Glutamatergic neuron (in vitro differentiated cells): ENCODE results near the gene ASIC2. TPM values are rescaled to one million over a fixed set of nuclear protein-coding genes. Genes with fewer than 3 reads are reported as not detected.

Experiments used
- DNase-seq: peaks from one replicate; pipeline ENCODE4 v3.0.0; 2022
- H3K27ac Mint-ChIP-seq: one replicate; pipeline ENCODE4 v1.8.0; 2020; ENCODE audit warnings: mild to moderate bottlenecking, mixed read lengths, inconsistent platforms; ENCODE audit not compliant: unreplicated experiment
- H3K27me3 Mint-ChIP-seq: one replicate; pipeline ENCODE4 v1.8.0; 2020; ENCODE audit warnings: mild to moderate bottlenecking, moderate library complexity, mixed read lengths, inconsistent platforms; ENCODE audit not compliant: unreplicated experiment
- H3K36me3 Mint-ChIP-seq: one replicate; pipeline ENCODE4 v1.8.0; 2020; ENCODE audit warnings: mild to moderate bottlenecking, mixed read lengths, inconsistent platforms; ENCODE audit not compliant: unreplicated experiment
- H3K4me1 Mint-ChIP-seq: one replicate; pipeline ENCODE4 v1.8.0; 2020; ENCODE audit warnings: mild to moderate bottlenecking, low read depth, mixed read lengths, inconsistent platforms; ENCODE audit not compliant: unreplicated experiment
- H3K4me3 Mint-ChIP-seq: one replicate; pipeline ENCODE4 v1.8.0; 2020; ENCODE audit warnings: mild to moderate bottlenecking, mixed read lengths, inconsistent platforms; ENCODE audit not compliant: unreplicated experiment
- H3K9me3 Mint-ChIP-seq: one replicate; pipeline ENCODE4 v1.8.0; 2020; ENCODE audit warnings: mild to moderate bottlenecking, moderate library complexity, mixed read lengths, inconsistent platforms; ENCODE audit not compliant: unreplicated experiment
- CTCF ChIP-seq: fragments of 200-600 bp; sonication (generic); IDR thresholded peaks from one replicate; pipeline ENCODE4 v1.5.0; 2021; ENCODE audit not compliant: partially characterized antibody, unreplicated experiment
- total RNA-seq: library from RNA; stranded (reverse); fragmentation: NEBNext Ultra II Directional; extraction: Animal tissue kit (Norgen Biotek cat#: 25700); gene quantifications from one replicate; pipeline ENCODE4 v1.2.1, GENCODE V29; 2021; ENCODE audit not compliant: unreplicated experiment

ASIC2 gene
- total RNA-seq, 1 donor from 2014 or later, result 0.74 TPM

DNA sequence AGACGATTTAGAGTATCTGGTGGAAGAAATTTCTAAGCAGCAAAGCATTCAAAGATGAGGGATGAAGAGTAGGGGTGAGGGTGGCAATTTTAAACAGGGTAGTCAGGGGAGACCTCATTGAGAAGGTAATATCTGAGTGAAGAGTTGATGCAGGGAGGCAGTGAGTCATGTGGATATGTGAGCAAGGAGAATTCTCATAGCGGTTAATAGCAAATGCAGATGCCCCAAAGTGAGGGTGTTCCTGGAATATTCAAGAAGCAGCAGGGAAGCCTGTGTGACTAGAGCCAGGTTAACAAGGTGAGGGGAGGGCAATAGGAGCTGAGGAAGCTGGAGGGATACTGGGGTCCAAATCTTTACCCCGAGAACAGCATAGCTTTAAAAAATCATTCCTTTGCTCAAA, 187.2 kb downstream of the ASIC2 start:
- Mint-ChIP-seq H3K27me3 (no peaks in the 10 kb centered on the region), H3K27ac (no peak overlapping the region), H3K36me3 (peaks cover 10% of the 10 kb centered on the region), H3K4me1 (no peaks in the 10 kb centered on the region), H3K9me3 (peaks cover 4% of the 10 kb centered on the region), H3K4me3 (no peak overlapping the region)
- DNase-seq, result no peak
- no peak for TF ChIP-seq CTCF

- Mint-ChIP-seq H3K4me3 (no peak overlapping the region), H3K36me3 (peaks cover 4% of the 10 kb centered on the region), H3K27ac (no peak overlapping the region), H3K9me3 (peaks cover 2% of the 10 kb centered on the region), H3K27me3 (no peaks in the 10 kb centered on the region), H3K4me1 (no peaks in the 10 kb centered on the region)
- no peak for DNase-seq
- no peak for TF ChIP-seq CTCF
These were observed 193.2 kb downstream of the ASIC2 start for GRCh38 chr17:33099906-33100305.

DNA sequence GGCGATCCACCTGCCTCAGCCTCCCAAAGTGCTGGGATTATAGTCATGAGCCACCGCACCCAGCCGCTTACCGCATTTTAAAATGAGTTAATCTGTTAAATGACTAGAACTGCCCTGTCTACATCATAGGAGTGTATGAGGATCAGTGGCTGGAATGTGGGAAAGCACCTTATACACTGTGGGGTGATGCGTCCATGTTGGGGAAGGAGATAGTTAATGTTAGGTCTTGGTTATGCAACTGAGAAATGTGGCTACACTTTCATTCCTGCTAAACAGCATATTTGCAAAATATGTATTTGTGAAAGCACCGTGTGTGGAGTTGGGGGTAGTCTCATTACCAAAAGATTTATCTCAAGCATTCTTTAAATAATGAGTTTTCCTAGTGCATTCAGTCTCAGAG, 193.8 kb downstream of the ASIC2 start:
- Mint-ChIP-seq H3K27ac (no peak overlapping the region), H3K9me3 (peaks cover 2% of the 10 kb centered on the region), H3K4me3 (no peak overlapping the region), H3K27me3 (no peaks in the 10 kb centered on the region), H3K36me3 (peaks cover 4% of the 10 kb centered on the region), H3K4me1 (no peaks in the 10 kb centered on the region)
- TF ChIP-seq CTCF, result no peak
- DNase-seq, result no peak

GRCh38 chr17:33097411-33097810, 195.7 kb downstream of the ASIC2 start:
- Mint-ChIP-seq H3K27ac (no peak overlapping the region), H3K4me3 (no peak overlapping the region), H3K27me3 (peaks cover 2% of the 10 kb centered on the region), H3K4me1 (no peaks in the 10 kb centered on the region), H3K36me3 (no peaks in the 10 kb centered on the region), H3K9me3 (peaks cover 2% of the 10 kb centered on the region)
- no peak for TF ChIP-seq CTCF
- no peak for DNase-seq

GRCh38 chr17:33096161-33096560, 196.9 kb downstream of the ASIC2 start:
- H3K27me3 Mint-ChIP-seq, result peaks cover 2% of the 10 kb centered on the region
- H3K4me3 Mint-ChIP-seq, result no peak overlapping the region
- peaks cover 2% of the 10 kb centered on the region for H3K9me3 Mint-ChIP-seq
- TF ChIP-seq CTCF, result no peak
- no peaks in the 10 kb centered on the region for H3K36me3 Mint-ChIP-seq
- no peak for DNase-seq
- H3K27ac Mint-ChIP-seq, result no peak overlapping the region
- H3K4me1 Mint-ChIP-seq, result no peaks in the 10 kb centered on the region
